GM19023 (cell line): ENCODE results near the gene WDPCP.
"Not testable (repeated sequence)": the region's sequence is repeated elsewhere in the genome, so short reads cannot be mapped to it uniquely, and the experiment has no call there.

Experiments
- ATAC-seq: cut with Tn5 transposase; IDR thresholded peaks from one replicate; pipeline ENCODE4 v1.9.1; 2021; ENCODE audit warnings: mild to moderate bottlenecking, moderate library complexity; ENCODE audit not compliant: unreplicated experiment

WDPCP gene

DNA sequence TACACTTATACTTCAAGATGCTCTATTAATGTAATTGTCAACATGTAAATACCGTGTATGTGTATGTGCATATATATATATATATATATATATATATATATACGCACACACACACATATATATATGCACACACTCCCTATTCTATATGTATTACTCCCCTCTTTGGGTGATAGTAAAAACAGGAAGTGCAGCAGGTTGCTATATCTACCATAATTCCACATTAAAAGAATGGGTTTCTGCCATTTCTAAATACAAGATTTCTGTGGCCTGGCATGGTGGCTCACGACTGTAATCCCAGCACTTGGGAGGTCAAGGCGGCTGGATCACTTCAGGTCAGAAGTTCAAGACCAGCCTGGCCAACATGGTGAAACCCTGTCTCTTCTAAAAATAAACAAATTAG is 460.7 kb downstream of the WDPCP start:
- ATAC-seq: no peak

DNA sequence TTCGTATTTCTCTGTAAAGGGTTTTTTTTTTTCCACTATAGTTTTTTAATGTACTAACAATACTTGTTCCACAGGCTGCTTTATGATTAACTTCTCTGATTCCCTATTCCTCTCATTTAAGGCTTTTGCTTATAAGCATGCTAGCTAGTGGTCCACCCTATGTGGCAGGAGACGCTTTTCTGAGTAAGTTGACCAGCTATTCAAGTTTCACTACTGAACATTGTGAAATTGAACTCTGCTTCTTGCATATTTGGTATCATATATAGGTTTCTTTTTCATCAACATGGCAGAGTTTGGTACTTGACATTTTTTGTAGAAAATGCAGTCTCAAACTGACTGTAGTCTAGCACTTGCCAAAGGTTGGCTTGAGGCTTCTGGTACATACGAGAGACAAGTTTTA is 463.4 kb downstream of the WDPCP start:
- ATAC-seq: peak; percentile 78

DNA sequence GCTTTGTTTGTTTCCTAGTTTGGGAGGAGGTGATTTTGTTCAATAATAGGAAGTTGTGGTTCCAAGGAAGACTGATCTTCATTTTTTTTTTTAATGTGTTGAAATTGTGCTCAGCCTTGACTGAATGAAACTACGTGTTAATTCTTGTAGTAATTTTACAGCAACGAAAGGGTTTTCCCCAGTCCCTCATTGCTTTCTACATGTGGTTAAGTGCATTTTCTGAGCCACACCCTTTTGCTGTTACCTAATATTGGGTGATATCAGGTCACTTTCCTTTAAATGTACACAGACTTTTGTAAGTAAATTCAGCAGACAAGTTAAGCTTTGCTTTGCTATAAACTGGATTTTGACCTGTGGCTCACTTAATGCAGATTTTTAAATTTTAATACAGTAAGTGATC is 464.1 kb downstream of the WDPCP start:
- ATAC-seq: peak; percentile 78

GRCh38 chr2:63122921-63123320 is 465.4 kb downstream of the WDPCP start:
- ATAC-seq: no peak

DNA sequence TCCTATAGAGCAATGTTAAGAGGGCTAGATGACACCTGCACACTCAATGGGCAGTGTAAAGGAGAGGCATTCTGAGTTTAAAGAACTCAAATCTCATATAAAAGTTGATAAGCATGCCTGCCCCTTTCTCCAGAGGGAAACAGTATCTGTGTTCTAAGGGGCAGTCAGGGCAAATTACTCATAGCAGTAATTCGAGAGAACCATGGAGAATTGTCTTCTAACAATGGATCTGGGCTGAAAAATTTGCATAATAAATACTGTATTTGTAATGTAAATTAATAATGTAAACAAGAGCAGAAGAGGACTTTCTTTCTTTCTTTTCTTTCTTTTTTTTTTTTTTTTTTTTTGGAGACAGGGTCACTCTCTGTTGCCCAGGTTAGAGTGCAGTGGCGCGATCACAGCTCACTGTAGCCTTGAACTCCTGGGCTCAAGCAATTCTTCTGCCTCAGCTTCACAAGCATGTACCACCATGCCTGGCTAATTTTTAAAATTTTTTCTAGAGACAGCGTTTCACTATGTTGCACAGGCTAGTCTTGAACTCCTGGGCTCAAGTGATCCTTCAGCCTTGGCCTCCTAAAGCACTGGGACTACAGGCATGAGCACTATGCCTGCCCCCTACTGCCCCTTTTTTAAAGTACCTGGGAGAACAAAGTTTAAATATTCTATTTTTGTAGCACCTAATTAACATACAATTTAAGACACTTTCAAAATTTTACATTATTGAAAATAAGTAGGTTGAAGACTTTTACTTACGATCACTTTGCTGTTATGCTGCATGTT is 467.0 kb downstream of the WDPCP start:
- ATAC-seq: no peak

GRCh38 chr2:63118821-63119220 is 469.5 kb downstream of the WDPCP start:
- no peak for ATAC-seq

DNA sequence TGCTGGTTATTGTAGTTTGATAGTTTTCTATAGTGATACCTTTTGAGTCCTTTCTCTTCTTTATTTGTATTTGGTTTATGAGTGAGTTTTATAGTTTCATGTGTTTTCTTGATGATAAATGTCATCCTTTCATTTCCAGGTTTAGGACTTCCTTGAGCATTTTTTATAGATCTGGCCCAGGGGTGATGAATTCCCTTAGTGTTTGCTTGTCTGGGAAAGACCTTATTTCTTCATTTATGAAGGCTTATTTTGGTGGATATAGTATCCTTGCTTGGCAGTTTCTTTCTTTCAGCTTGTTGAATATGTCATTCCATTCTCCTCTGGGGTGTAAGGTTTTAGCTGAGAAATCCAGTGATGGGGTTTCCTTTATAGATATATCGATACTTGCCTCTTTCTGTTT is 483.8 kb downstream of the WDPCP start:
- no peak for ATAC-seq

GRCh38 chr2:63101954-63102353 is 486.3 kb downstream of the WDPCP start:
- no peak for ATAC-seq

GRCh38 chr2:63099032-63099431 is 489.2 kb downstream of the WDPCP start:
- no peak for ATAC-seq

- ATAC-seq: no peak
Observed at GRCh38 chr2:63096491-63096890, 491.8 kb downstream of the WDPCP start.

DNA sequence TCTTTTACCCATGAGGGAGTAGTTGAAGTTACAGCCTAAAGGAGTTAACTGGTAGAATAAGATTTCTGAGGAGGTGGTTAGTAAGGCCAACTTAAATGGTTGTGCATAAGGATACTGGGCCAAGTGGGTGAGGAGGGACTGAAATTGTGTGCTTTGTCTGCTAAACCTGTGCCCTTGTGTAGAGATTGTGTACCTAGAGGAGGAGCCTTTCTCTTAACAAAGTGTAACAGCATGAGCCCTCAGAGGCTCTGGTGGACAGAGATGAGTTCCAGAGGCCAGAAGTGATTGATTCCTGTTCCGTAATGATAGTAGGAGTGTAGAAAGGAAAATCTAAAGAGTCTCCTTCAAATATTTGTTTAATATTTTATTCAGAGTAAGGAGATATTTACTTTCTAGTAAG is 494.8 kb downstream of the WDPCP start:
- no peak for ATAC-seq

- no peak for ATAC-seq
Observed at GRCh38 chr2:63092857-63093256, 495.4 kb downstream of the WDPCP start.

DNA sequence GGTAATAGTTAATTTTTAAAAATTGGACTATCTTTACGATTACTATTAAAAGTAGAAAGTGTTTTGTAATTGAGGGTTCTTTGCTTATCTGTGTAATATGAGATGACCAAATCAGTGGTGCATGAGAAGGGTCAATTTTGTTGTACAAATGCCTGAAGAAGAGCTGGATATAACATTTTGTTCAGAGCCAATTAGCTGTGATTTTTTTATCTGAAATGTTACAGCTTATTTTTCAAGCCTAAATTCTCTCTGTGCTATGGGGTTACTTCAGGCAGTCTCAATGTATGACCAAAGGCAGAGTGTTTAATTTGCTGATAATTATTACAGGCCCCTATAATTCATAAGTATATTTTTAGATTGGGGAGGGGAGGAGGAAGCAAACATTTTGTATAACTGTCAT is 495.9 kb downstream of the WDPCP start:
- no peak for ATAC-seq

DNA sequence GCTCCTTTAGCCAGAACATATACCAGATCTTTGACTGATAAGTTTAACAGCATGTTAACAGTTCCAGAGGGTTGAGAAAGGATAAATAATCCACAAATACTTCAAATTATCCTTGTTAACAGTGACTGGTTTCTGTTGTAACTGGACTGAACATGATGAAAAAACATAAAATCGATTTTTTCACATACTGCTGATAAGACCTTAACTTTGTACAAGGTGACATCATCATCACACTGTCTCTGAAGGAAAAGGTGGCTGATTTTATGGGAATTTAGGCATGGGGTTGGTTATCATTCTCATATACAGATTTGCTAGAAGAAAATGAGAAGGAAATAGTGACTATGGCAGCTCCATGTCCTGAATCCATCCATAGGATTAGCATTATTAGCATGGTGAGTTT is 501.6 kb downstream of the WDPCP start:
- ATAC-seq: no peak

- no peak for ATAC-seq
Observed at GRCh38 chr2:63081404-63081803, 506.9 kb downstream of the WDPCP start.

GRCh38 chr2:63078852-63079606 is 509.2 kb downstream of the WDPCP start:
- ATAC-seq: no peak

DNA sequence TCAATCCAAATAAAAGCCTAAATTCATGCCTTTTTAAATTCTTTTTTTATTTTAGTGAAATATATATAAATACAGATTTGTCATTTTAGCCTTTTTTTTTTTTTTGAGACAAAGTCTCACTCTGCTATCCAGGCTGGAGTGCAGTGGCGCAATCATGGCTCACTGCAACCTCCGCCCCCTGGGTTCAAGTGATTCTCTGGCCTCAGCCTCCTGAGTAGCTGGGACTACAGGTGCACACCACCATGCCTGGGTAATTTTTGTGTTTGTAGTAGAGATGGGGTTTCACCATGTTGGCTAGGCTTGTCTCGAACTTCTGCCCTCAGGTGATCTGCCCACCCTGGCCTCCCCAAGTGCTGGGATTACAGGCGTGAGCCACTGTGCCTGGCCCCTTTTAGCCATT is 513.9 kb downstream of the WDPCP start:
- ATAC-seq: not testable (repeated sequence)

- no peak for ATAC-seq
Observed at GRCh38 chr2:63073994-63074393, 514.3 kb downstream of the WDPCP start.

DNA sequence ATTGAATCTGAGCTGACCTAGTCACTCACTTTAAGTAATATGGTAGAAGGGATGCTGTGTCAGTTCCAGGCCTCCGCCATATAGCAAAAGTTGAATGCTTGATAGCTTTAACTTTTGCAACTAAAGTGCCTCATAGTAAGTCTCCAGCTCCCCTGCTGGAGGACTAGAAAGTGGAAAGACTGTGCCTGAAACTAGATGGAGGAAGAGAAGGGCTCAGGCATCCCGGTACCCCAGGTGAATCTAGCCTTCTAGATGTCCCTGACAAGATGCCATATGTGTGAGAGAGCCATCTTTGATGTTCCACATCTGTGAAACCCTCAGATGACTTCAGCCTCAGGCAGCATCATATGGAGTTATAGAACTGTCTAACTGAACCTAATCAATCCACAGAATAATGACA is 516.6 kb downstream of the WDPCP start:
- no peak for ATAC-seq
